ENCODE results near the gene SCAMP3. TPM values are rescaled to one million over a fixed set of nuclear protein-coding genes. Genes with fewer than 3 reads are reported as not detected.
A peak's percentile ranks its signal among the peaks of the same experiment; 100 is the strongest.

Gene SCAMP3
- total and polyA plus RNA-seq, 10 of the 15 experiments (the other 5 are each of a cell fraction or from before 2014, with no cell fraction given): 17.2 to 133 (median 87.3) TPM

DNA sequence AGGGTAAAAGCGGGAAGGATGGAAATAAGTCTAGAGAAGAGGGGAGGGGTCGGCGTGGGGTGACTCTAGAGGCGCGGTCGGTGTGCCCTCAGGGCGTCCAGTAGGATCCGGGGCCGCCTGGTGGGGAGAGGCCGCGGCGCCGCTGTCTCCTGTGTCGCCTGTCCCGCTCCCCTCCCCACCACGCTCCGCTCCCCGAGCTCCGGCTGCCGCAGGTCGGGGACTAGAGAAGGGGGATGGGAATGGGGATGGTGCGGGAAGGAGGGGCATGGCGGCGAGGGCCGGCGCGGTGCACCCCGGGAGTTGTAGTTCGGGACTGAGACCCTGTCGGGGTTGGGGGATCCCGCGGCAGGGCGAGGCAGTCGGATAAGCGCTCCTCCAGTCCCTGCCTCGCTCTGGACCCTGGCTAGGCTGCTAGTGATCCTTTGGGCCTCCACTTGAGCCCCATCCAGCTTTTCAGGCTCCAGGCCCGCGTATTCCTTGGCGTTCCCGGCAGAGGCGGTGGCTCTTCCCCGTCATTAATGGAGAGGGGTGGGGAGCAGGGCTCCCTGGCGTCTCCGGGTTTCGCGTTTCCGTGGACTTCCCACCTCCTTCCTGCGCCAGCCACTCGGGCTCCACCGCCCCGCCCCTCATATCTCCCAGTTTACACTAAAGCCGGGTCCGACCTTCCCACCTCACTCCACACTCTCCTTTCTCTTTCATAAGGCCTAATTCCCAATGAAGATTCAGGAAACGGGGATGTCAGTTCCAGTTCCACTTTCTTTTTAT is 6.7 kb downstream of the SCAMP3 start, which contains the start of gene ENTREP3 (continued):
- no peak for TF ChIP-seq CUX1 (IDR thresholded peaks at IDR 0.05; ENCODE audit: insufficient replicate concordance, low read depth, low read length)
- no peak for TF ChIP-seq BACH1 (IDR thresholded peaks at IDR 0.05; ENCODE audit: borderline replicate concordance)
- no peak for TF ChIP-seq SP1 (IDR thresholded peaks at IDR 0.05; ENCODE audit: low read depth, low read length)
- TF ChIP-seq ESRRA (IDR thresholded peaks at IDR 0.05; ENCODE audit: low read length): no peak
- no peak for TF ChIP-seq TARDBP (IDR thresholded peaks at IDR 0.05; ENCODE audit: borderline replicate concordance)
- 0 out of 2 replicates have a peak, but pooled peaks have one; percentile 60 for TF ChIP-seq ZNF207 (IDR thresholded peaks at IDR 0.05; ENCODE audit: borderline replicate concordance)
- TF ChIP-seq IKZF2 (IDR thresholded peaks at IDR 0.05): 0 out of 4 replicates have a peak, but pooled peaks of 1 of the 2 experiments have one; percentile 6
- TF ChIP-seq HDAC6 (IDR thresholded peaks at IDR 0.05; ENCODE audit: unreplicated experiment): no peak
- no peak for TF ChIP-seq STAT3 (IDR thresholded peaks at IDR 0.05; ENCODE audit: low read depth, low read length)
- TF ChIP-seq EGR1 (IDR thresholded peaks at IDR 0.05; ENCODE audit: borderline replicate concordance in 1 of 2, low read depth in 2 of 2, low read length in 2 of 2): no peak
- TF ChIP-seq TAF1 (IDR thresholded peaks at IDR 0.05; ENCODE audit: borderline replicate concordance, low read depth, low read length): peak; percentile 62; the same call in 1 of the 2 replicates
- TF ChIP-seq BCL11A (IDR thresholded peaks at IDR 0.05; ENCODE audit: low read depth, low read length): no peak
- no peak for TF ChIP-seq MEF2A (IDR thresholded peaks at IDR 0.05; ENCODE audit: insufficient read depth, low read depth, low read length)
- no peak for TF ChIP-seq EZH2 (IDR thresholded peaks at IDR 0.05; ENCODE audit: borderline replicate concordance, control insufficient read depth, low read depth, low read length)
- TF ChIP-seq SRF (IDR thresholded peaks at IDR 0.05; ENCODE audit: low read depth in 2 of 2, low read length in 2 of 2): no peak
- TF ChIP-seq ZNF687 (IDR thresholded peaks at IDR 0.05): no peak
- TF ChIP-seq, protein P1, sequence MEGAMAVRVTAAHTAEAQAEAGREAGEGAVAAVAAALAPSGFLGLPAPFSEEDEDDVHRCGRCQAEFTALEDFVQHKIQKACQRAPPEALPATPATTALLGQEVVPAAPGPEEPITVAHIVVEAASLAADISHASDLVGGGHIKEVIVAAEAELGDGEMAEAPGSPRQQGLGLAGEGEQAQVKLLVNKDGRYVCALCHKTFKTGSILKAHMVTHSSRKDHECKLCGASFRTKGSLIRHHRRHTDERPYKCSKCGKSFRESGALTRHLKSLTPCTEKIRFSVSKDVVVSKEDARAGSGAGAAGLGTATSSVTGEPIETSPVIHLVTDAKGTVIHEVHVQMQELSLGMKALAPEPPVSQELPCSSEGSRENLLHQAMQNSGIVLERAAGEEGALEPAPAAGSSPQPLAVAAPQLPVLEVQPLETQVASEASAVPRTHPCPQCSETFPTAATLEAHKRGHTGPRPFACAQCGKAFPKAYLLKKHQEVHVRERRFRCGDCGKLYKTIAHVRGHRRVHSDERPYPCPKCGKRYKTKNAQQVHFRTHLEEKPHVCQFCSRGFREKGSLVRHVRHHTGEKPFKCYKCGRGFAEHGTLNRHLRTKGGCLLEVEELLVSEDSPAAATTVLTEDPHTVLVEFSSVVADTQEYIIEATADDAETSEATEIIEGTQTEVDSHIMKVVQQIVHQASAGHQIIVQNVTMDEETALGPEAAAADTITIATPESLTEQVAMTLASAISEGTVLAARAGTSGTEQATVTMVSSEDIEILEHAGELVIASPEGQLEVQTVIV (IDR thresholded peaks at IDR 0.05; ENCODE audit: borderline replicate concordance, partially characterized antibody): no peak
- TF ChIP-seq FOXK2 (IDR thresholded peaks at IDR 0.05): no peak

All from GM12878 (cell line).